Measurements from ENCODE around the gene TMC1.

The TMC1 gene

GRCh38 chr9:72769546-72769945 is 248.1 kb downstream of the TMC1 start:
- no peak overlapping the region for H3K4me2 ChIP-seq (ENCODE audit: low read length)
- no peak overlapping the region for H3K27ac ChIP-seq
- no peak for TF ChIP-seq CTCF (IDR thresholded peaks at IDR 0.05)
- no peaks in the 10 kb centered on the region for H3K4me1 ChIP-seq
- no peak overlapping the region for H2AFZ ChIP-seq
- no peaks in the 10 kb centered on the region for H3K36me3 ChIP-seq (ENCODE audit: control insufficient read depth, insufficient read depth, low read length)
- no peaks in the 10 kb centered on the region for H3K27me3 ChIP-seq (ENCODE audit: control insufficient read depth, insufficient read depth, low read length)
- H3K4me3 ChIP-seq (ENCODE audit: low read depth, low read length), result no peak overlapping the region
- H3K9ac ChIP-seq, result no peak overlapping the region
- H3K79me2 ChIP-seq, result no peaks in the 10 kb centered on the region
- H3K9me3 ChIP-seq (ENCODE audit: control insufficient read depth, low read length), result no peaks in the 10 kb centered on the region

GRCh38 chr9:72772661-72773060 is 251.3 kb downstream of the TMC1 start:
- Histone ChIP-seq H3K27me3 (ENCODE audit: control insufficient read depth, insufficient read depth, low read length) (no peaks in the 10 kb centered on the region), H3K4me1 (no peaks in the 10 kb centered on the region), H3K4me3 (ENCODE audit: low read depth, low read length) (no peak overlapping the region), H3K27ac (no peak overlapping the region), H3K36me3 (ENCODE audit: control insufficient read depth, insufficient read depth, low read length) (no peaks in the 10 kb centered on the region), H3K9ac (no peak overlapping the region), H2AFZ (no peak overlapping the region), H3K4me2 (ENCODE audit: low read length) (no peak overlapping the region), H3K9me3 (ENCODE audit: control insufficient read depth, low read length) (no peaks in the 10 kb centered on the region), H3K79me2 (no peaks in the 10 kb centered on the region)
- no peak for TF ChIP-seq CTCF (IDR thresholded peaks at IDR 0.05)

- Histone ChIP-seq H3K4me2 (ENCODE audit: low read length) (no peak overlapping the region), H3K9ac (no peak overlapping the region), H2AFZ (no peak overlapping the region), H3K9me3 (ENCODE audit: control insufficient read depth, low read length) (no peaks in the 10 kb centered on the region), H3K4me1 (no peaks in the 10 kb centered on the region), H3K4me3 (ENCODE audit: low read depth, low read length) (no peak overlapping the region), H3K36me3 (ENCODE audit: control insufficient read depth, insufficient read depth, low read length) (no peaks in the 10 kb centered on the region), H3K27me3 (ENCODE audit: control insufficient read depth, insufficient read depth, low read length) (no peaks in the 10 kb centered on the region), H3K79me2 (no peaks in the 10 kb centered on the region), H3K27ac (no peak overlapping the region)
- TF ChIP-seq CTCF (IDR thresholded peaks at IDR 0.05), result no peak
Measured at GRCh38 chr9:72773570-72773969, 252.2 kb downstream of the TMC1 start.

GRCh38 chr9:72775570-72775969 is 254.2 kb downstream of the TMC1 start:
- Histone ChIP-seq H2AFZ (no peak overlapping the region), H3K4me2 (ENCODE audit: low read length) (no peak overlapping the region), H3K27ac (no peak overlapping the region), H3K36me3 (ENCODE audit: control insufficient read depth, insufficient read depth, low read length) (no peaks in the 10 kb centered on the region), H3K4me3 (ENCODE audit: low read depth, low read length) (no peak overlapping the region), H3K4me1 (no peaks in the 10 kb centered on the region), H3K9ac (no peak overlapping the region), H3K79me2 (no peaks in the 10 kb centered on the region), H3K27me3 (ENCODE audit: control insufficient read depth, insufficient read depth, low read length) (no peaks in the 10 kb centered on the region), H3K9me3 (ENCODE audit: control insufficient read depth, low read length) (no peaks in the 10 kb centered on the region)
- no peak for TF ChIP-seq CTCF (IDR thresholded peaks at IDR 0.05)

- Histone ChIP-seq H3K27ac (no peak overlapping the region), H2AFZ (no peak overlapping the region), H3K4me1 (no peaks in the 10 kb centered on the region), H3K9ac (no peak overlapping the region), H3K36me3 (ENCODE audit: control insufficient read depth, insufficient read depth, low read length) (no peaks in the 10 kb centered on the region), H3K4me2 (ENCODE audit: low read length) (no peak overlapping the region), H3K4me3 (ENCODE audit: low read depth, low read length) (no peak overlapping the region), H3K9me3 (ENCODE audit: control insufficient read depth, low read length) (no peaks in the 10 kb centered on the region), H3K79me2 (no peaks in the 10 kb centered on the region), H3K27me3 (ENCODE audit: control insufficient read depth, insufficient read depth, low read length) (no peaks in the 10 kb centered on the region)
- TF ChIP-seq CTCF (IDR thresholded peaks at IDR 0.05), result no peak
Measured at GRCh38 chr9:72779614-72780013, 258.2 kb downstream of the TMC1 start.

Data from parathyroid adenoma (tissue), 2 donors.